Central memory CD8-positive, alpha-beta T cell (primary cell): Measurements from ENCODE around the gene IL36A.

Experiments
- ATAC-seq: fragments of 150-1000 bp; cut with Tn5 transposase; replicated peaks from 2 replicates; pipeline ENCODE4 v1.10.0; 2022; ENCODE audit warnings: mild to moderate bottlenecking, moderate FRiP score, moderate number of reproducible peaks; ENCODE audit not compliant: poor library complexity, severe bottlenecking; ENCODE audit errors: extremely low read depth
- DNase-seq, 2 donors: peaks; one replicate each; pipeline ENCODE4 v3.0.0; 2021; ENCODE audit warnings: low spot score in 2 of 2
- H3K27ac Mint-ChIP-seq: one replicate; pipeline ENCODE4 v1.8.0; 2022; ENCODE audit warnings: low read depth, mild to moderate bottlenecking, moderate library complexity, mixed read lengths
- H3K27me3 Mint-ChIP-seq: one replicate; pipeline ENCODE4 v1.8.0; 2022; ENCODE audit warnings: mixed read lengths
- H3K36me3 Mint-ChIP-seq: one replicate; pipeline ENCODE4 v1.8.0; 2022; ENCODE audit warnings: mild to moderate bottlenecking, moderate library complexity, mixed read lengths; ENCODE audit not compliant: insufficient read depth
- H3K4me1 Mint-ChIP-seq: one replicate; pipeline ENCODE4 v1.8.0; 2022; ENCODE audit warnings: mixed read lengths
- H3K4me3 Mint-ChIP-seq: one replicate; pipeline ENCODE4 v1.8.0; 2022; ENCODE audit warnings: mild to moderate bottlenecking, moderate library complexity, mixed read lengths
- H3K9me3 Mint-ChIP-seq: one replicate; pipeline ENCODE4 v1.8.0; 2022; ENCODE audit warnings: mixed read lengths

The IL36A gene

GRCh38 chr2:113034016-113034415 lies 28.8 kb downstream of the IL36A start:
- H3K9me3 Mint-ChIP-seq: no peaks in the 10 kb centered on the region
- H3K4me3 Mint-ChIP-seq: no peak overlapping the region
- ATAC-seq (no peak), DNase-seq (no peak)
- H3K27me3 Mint-ChIP-seq: peaks cover 55% of the 10 kb centered on the region
- no peaks in the 10 kb centered on the region for H3K4me1 Mint-ChIP-seq
- H3K36me3 Mint-ChIP-seq: no peaks in the 10 kb centered on the region
- no peak overlapping the region for H3K27ac Mint-ChIP-seq

- DNase-seq (no peak), ATAC-seq (no peak)
- Mint-ChIP-seq H3K9me3 (no peaks in the 10 kb centered on the region), H3K36me3 (no peaks in the 10 kb centered on the region), H3K27me3 (peaks cover 41% of the 10 kb centered on the region), H3K4me3 (no peak overlapping the region), H3K4me1 (no peaks in the 10 kb centered on the region), H3K27ac (no peak overlapping the region)
Observed at GRCh38 chr2:113036763-113037162, 31.5 kb downstream of the IL36A start.

GRCh38 chr2:113038291-113038690 lies 33.0 kb downstream of the IL36A start:
- no peak overlapping the region for H3K27ac Mint-ChIP-seq
- H3K9me3 Mint-ChIP-seq: no peaks in the 10 kb centered on the region
- no peaks in the 10 kb centered on the region for H3K4me1 Mint-ChIP-seq
- no peak for ATAC-seq
- H3K27me3 Mint-ChIP-seq: peaks cover 41% of the 10 kb centered on the region
- H3K4me3 Mint-ChIP-seq: no peak overlapping the region
- DNase-seq: no peak
- no peaks in the 10 kb centered on the region for H3K36me3 Mint-ChIP-seq

- Mint-ChIP-seq H3K4me1 (no peaks in the 10 kb centered on the region), H3K27ac (no peak overlapping the region), H3K36me3 (no peaks in the 10 kb centered on the region), H3K4me3 (no peak overlapping the region), H3K27me3 (peaks cover 41% of the 10 kb centered on the region), H3K9me3 (no peaks in the 10 kb centered on the region)
- no peak for DNase-seq
- ATAC-seq: no peak
Observed at GRCh38 chr2:113039158-113039557, 33.9 kb downstream of the IL36A start.

- H3K27ac Mint-ChIP-seq: no peak overlapping the region
- ATAC-seq: no peak
Observed at GRCh38 chr2:113039719-113040118, 34.5 kb downstream of the IL36A start.

GRCh38 chr2:113041871-113042270 lies 36.6 kb downstream of the IL36A start:
- H3K9me3 Mint-ChIP-seq: no peaks in the 10 kb centered on the region
- no peak overlapping the region for H3K27ac Mint-ChIP-seq
- H3K4me1 Mint-ChIP-seq: no peaks in the 10 kb centered on the region
- peaks cover 33% of the 10 kb centered on the region for H3K27me3 Mint-ChIP-seq
- DNase-seq (no peak), ATAC-seq (no peak)
- H3K4me3 Mint-ChIP-seq: no peak overlapping the region
- no peaks in the 10 kb centered on the region for H3K36me3 Mint-ChIP-seq

More at GRCh38 chr2:113039719-113040118, 34.5 kb downstream of the IL36A start:
- Mint-ChIP-seq H3K27me3 (peaks cover 40% of the 10 kb centered on the region), H3K4me1 (no peaks in the 10 kb centered on the region), H3K4me3 (no peak overlapping the region), H3K9me3 (no peaks in the 10 kb centered on the region), H3K36me3 (no peaks in the 10 kb centered on the region)
- DNase-seq: no peak

GRCh38 chr2:113046465-113046864 lies 41.2 kb downstream of the IL36A start:
- H3K36me3 Mint-ChIP-seq: no peaks in the 10 kb centered on the region
- ATAC-seq: no peak
- peaks cover 5% of the 10 kb centered on the region for H3K9me3 Mint-ChIP-seq

GRCh38 chr2:113050921-113051895 lies 45.9 kb downstream of the IL36A start:
- DNase-seq (no peak), ATAC-seq (no peak)
- Mint-ChIP-seq H3K9me3 (peaks cover 22% of the 10 kb centered on the region), H3K36me3 (peaks cover 1% of the 10 kb centered on the region), H3K27me3 (peaks cover 74% of the 10 kb centered on the region), H3K4me1 (peaks cover 13% of the 10 kb centered on the region), H3K27ac (no peak overlapping the region), H3K4me3 (no peak overlapping the region)

More at GRCh38 chr2:113046465-113046864, 41.2 kb downstream of the IL36A start:
- no peak for DNase-seq
- Mint-ChIP-seq H3K4me3 (no peak overlapping the region), H3K27me3 (peaks cover 51% of the 10 kb centered on the region), H3K4me1 (peaks cover 9% of the 10 kb centered on the region), H3K27ac (no peak overlapping the region)

GRCh38 chr2:113052396-113052917 lies 47.2 kb downstream of the IL36A start, which contains the start of gene IL36B:
Gene IL36B, minus strand, starts transcription at chr2:113052867.
- peaks cover 62% of the 10 kb centered on the region for H3K27me3 Mint-ChIP-seq
- H3K9me3 Mint-ChIP-seq: peaks cover 22% of the 10 kb centered on the region
- ATAC-seq (no peak), DNase-seq (no peak)
- no peak within 1 kb of the TSS for H3K27ac Mint-ChIP-seq
- peaks cover 1% of the 10 kb centered on the region for H3K36me3 Mint-ChIP-seq
- no peak within 1 kb of the TSS for H3K4me3 Mint-ChIP-seq
- peaks cover 13% of the 10 kb centered on the region for H3K4me1 Mint-ChIP-seq

GRCh38 chr2:113053666-113054065 lies 48.4 kb downstream of the IL36A start:
- H3K4me1 Mint-ChIP-seq: peaks cover 13% of the 10 kb centered on the region

GRCh38 chr2:113054066-113054465 lies 48.8 kb downstream of the IL36A start:
- no peak overlapping the region for H3K27ac Mint-ChIP-seq
- peaks cover 1% of the 10 kb centered on the region for H3K36me3 Mint-ChIP-seq
- H3K4me1 Mint-ChIP-seq: peaks cover 13% of the 10 kb centered on the region
- DNase-seq (no peak), ATAC-seq (no peak)
- H3K4me3 Mint-ChIP-seq: no peak overlapping the region
- peaks cover 22% of the 10 kb centered on the region for H3K9me3 Mint-ChIP-seq
- H3K27me3 Mint-ChIP-seq: peaks cover 56% of the 10 kb centered on the region

More at GRCh38 chr2:113053666-113054065, 48.4 kb downstream of the IL36A start:
- no peak for DNase-seq
- no peak overlapping the region for H3K27ac Mint-ChIP-seq
- peaks cover 59% of the 10 kb centered on the region for H3K27me3 Mint-ChIP-seq
- peaks cover 22% of the 10 kb centered on the region for H3K9me3 Mint-ChIP-seq
- H3K4me3 Mint-ChIP-seq: no peak overlapping the region
- ATAC-seq: no peak
- peaks cover 1% of the 10 kb centered on the region for H3K36me3 Mint-ChIP-seq

GRCh38 chr2:113056521-113056920 lies 51.3 kb downstream of the IL36A start:
- Mint-ChIP-seq H3K27ac (no peak overlapping the region), H3K9me3 (peaks cover 18% of the 10 kb centered on the region), H3K36me3 (peaks cover 1% of the 10 kb centered on the region), H3K27me3 (peaks cover 42% of the 10 kb centered on the region), H3K4me1 (peaks cover 5% of the 10 kb centered on the region), H3K4me3 (no peak overlapping the region)
- ATAC-seq (no peak), DNase-seq (no peak)

GRCh38 chr2:113057117-113057516 lies 51.9 kb downstream of the IL36A start:
- DNase-seq (no peak), ATAC-seq (no peak)
- H3K27ac Mint-ChIP-seq: no peak overlapping the region
- H3K27me3 Mint-ChIP-seq: peaks cover 43% of the 10 kb centered on the region
- H3K9me3 Mint-ChIP-seq: peaks cover 18% of the 10 kb centered on the region
- H3K4me1 Mint-ChIP-seq: peaks cover 5% of the 10 kb centered on the region
- no peak overlapping the region for H3K4me3 Mint-ChIP-seq
- H3K36me3 Mint-ChIP-seq: peaks cover 1% of the 10 kb centered on the region
